HG03565 (cell line): ENCODE measurements around the gene PPIP5K2.
"Not testable (repeated sequence)": the region's sequence is repeated elsewhere in the genome, so short reads cannot be mapped to it uniquely, and the experiment has no call there.

Experiments
- ATAC-seq: cut with Tn5 transposase; IDR thresholded peaks from one replicate; pipeline ENCODE4 v1.9.1; 2021; ENCODE audit warnings: mild to moderate bottlenecking, moderate library complexity; ENCODE audit not compliant: unreplicated experiment

PPIP5K2 gene

GRCh38 chr5:103120607-103121200 is 603 bp downstream of the PPIP5K2 start:
- no peak for ATAC-seq

- no peak for ATAC-seq
Observed at GRCh38 chr5:103122242-103122641, 2.1 kb downstream of the PPIP5K2 start.

- no peak for ATAC-seq
Observed at GRCh38 chr5:103126557-103126956, 6.5 kb downstream of the PPIP5K2 start.

- no peak for ATAC-seq
Observed at GRCh38 chr5:103127292-103127817, 7.3 kb downstream of the PPIP5K2 start.

- ATAC-seq: no peak
Observed at GRCh38 chr5:103128202-103128601, 8.1 kb downstream of the PPIP5K2 start.

GRCh38 chr5:103132684-103133083 is 12.6 kb downstream of the PPIP5K2 start:
- no peak for ATAC-seq

GRCh38 chr5:103133231-103133630 is 13.1 kb downstream of the PPIP5K2 start:
- no peak for ATAC-seq

GRCh38 chr5:103135461-103135860 is 15.4 kb downstream of the PPIP5K2 start:
- no peak for ATAC-seq

GRCh38 chr5:103138202-103138690 is 18.1 kb downstream of the PPIP5K2 start:
- ATAC-seq: no peak

GRCh38 chr5:103139264-103139865 is 19.3 kb downstream of the PPIP5K2 start:
- ATAC-seq: peak; percentile 95

- ATAC-seq: not testable (repeated sequence)
Observed at GRCh38 chr5:103142132-103142531, 22.0 kb downstream of the PPIP5K2 start.

- no peak for ATAC-seq
Observed at GRCh38 chr5:103145196-103145595, 25.1 kb downstream of the PPIP5K2 start.

GRCh38 chr5:103148213-103148612 is 28.1 kb downstream of the PPIP5K2 start:
- no peak for ATAC-seq

- ATAC-seq: no peak
Observed at GRCh38 chr5:103151156-103151555, 31.1 kb downstream of the PPIP5K2 start.

- no peak for ATAC-seq
Observed at GRCh38 chr5:103166706-103167105, 46.6 kb downstream of the PPIP5K2 start.

GRCh38 chr5:103174147-103174546 is 54.0 kb downstream of the PPIP5K2 start:
- ATAC-seq: no peak

- ATAC-seq: no peak
Observed at GRCh38 chr5:103177543-103177942, 57.4 kb downstream of the PPIP5K2 start.

GRCh38 chr5:103178167-103178566 is 58.1 kb downstream of the PPIP5K2 start:
- ATAC-seq: no peak

- ATAC-seq: no peak
Observed at GRCh38 chr5:103186152-103186551, 66.1 kb downstream of the PPIP5K2 start.

- ATAC-seq: no peak
Observed at GRCh38 chr5:103188436-103188835, 68.3 kb downstream of the PPIP5K2 start.

GRCh38 chr5:103203226-103203625 is 83.1 kb downstream of the PPIP5K2 start:
- no peak for ATAC-seq

- ATAC-seq: not testable (repeated sequence)
Observed at GRCh38 chr5:103204990-103205389, 84.9 kb downstream of the PPIP5K2 start.
